GM06990 (cell line): ENCODE measurements around the gene NMRK1.

Source experiments
- DNase-seq: peaks from one replicate; pipeline ENCODE4 v3.0.0-alpha.2; 2011; ENCODE audit not compliant: insufficient read length; ENCODE audit errors: extremely low read depth
- H3K27me3 ChIP-seq: replicated peaks from 2 replicates; pipeline ENCODE4 v1.6.0; 2011; ENCODE audit warnings: low read length; ENCODE audit not compliant: control insufficient read depth, insufficient read depth
- H3K36me3 ChIP-seq: 2 replicates; pipeline ENCODE4 v1.5.1; 2011; ENCODE audit warnings: low read length; ENCODE audit not compliant: control insufficient read depth, insufficient read depth
- H3K4me3 ChIP-seq: replicated peaks from 2 replicates; pipeline ENCODE4 v1.5.1; 2011; ENCODE audit warnings: low read depth, mild to moderate bottlenecking, control low read depth, low read length
- CTCF ChIP-seq: IDR thresholded peaks from 2 replicates; pipeline ENCODE4 v1.5.1; 2011; ENCODE audit warnings: low read length, control low read depth, mild to moderate bottlenecking, inconsistent platforms; ENCODE audit not compliant: insufficient read depth, poor library complexity, severe bottlenecking

Gene NMRK1

GRCh38 chr9:75013735-75014134 is 74.2 kb downstream of the NMRK1 start:
- no peak for DNase-seq

More at GRCh38 chr9:75013735-75014134, 74.2 kb downstream of the NMRK1 start:
- Histone ChIP-seq H3K4me3 (no peak overlapping the region), H3K27me3 (no peaks in the 10 kb centered on the region), H3K36me3 (peaks cover 4% of the 10 kb centered on the region; the same call in 1 of the 2 replicates)
- TF ChIP-seq CTCF, result no peak
